ENCODE measurements around the gene GPR137.

- TF ChIP-seq POLR2A (IDR thresholded peaks at IDR 0.05): no peak
- no peak for TF ChIP-seq POLR2AphosphoS5 (IDR thresholded peaks at IDR 0.05)
- TF ChIP-seq CTCF (IDR thresholded peaks at IDR 0.05): no peak
- no peak for TF ChIP-seq EP300 (IDR thresholded peaks at IDR 0.05)
These were observed 3.5 kb upstream of the GPR137 start for GRCh38 chr11:64281957-64282770.
